ENCODE data around the gene GRIN2A.

GRIN2A gene

GRCh38 chr16:9859701-9860327, 322.4 kb downstream of the GRIN2A start:
- Mint-ChIP-seq H3K4me3 (no peak overlapping the region), H3K27ac (no peak overlapping the region), H3K36me3 (ENCODE audit: low read depth) (no peaks in the 10 kb centered on the region), H3K9me3 (no peaks in the 10 kb centered on the region), H3K27me3 (no peaks in the 10 kb centered on the region), H3K4me1 (ENCODE audit: low read depth) (no peaks in the 10 kb centered on the region)
- intact Hi-C loops (cut with micrococcal nuclease) = no loop called here

GRCh38 chr16:9854675-9855074, 327.6 kb downstream of the GRIN2A start:
- H3K27me3 Mint-ChIP-seq = no peaks in the 10 kb centered on the region
- intact Hi-C loops (cut with micrococcal nuclease) = no loop called here
- H3K36me3 Mint-ChIP-seq (ENCODE audit: low read depth) = no peaks in the 10 kb centered on the region
- no peaks in the 10 kb centered on the region for H3K9me3 Mint-ChIP-seq
- no peaks in the 10 kb centered on the region for H3K4me1 Mint-ChIP-seq (ENCODE audit: low read depth)
- no peak overlapping the region for H3K4me3 Mint-ChIP-seq
- no peak overlapping the region for H3K27ac Mint-ChIP-seq

- Mint-ChIP-seq H3K4me1 (ENCODE audit: low read depth) (no peaks in the 10 kb centered on the region), H3K4me3 (no peak overlapping the region)
- intact Hi-C loops (cut with micrococcal nuclease) = no loop called here
These were observed 330.2 kb downstream of the GRIN2A start for GRCh38 chr16:9852003-9852402.

GRCh38 chr16:9850817-9851216, 331.4 kb downstream of the GRIN2A start:
- intact Hi-C loops (cut with micrococcal nuclease) = no loop called here
- no peaks in the 10 kb centered on the region for H3K4me1 Mint-ChIP-seq (ENCODE audit: low read depth)
- no peaks in the 10 kb centered on the region for H3K27me3 Mint-ChIP-seq

More at GRCh38 chr16:9852003-9852402, 330.2 kb downstream of the GRIN2A start:
- Mint-ChIP-seq H3K36me3 (ENCODE audit: low read depth) (no peaks in the 10 kb centered on the region), H3K9me3 (no peaks in the 10 kb centered on the region), H3K27ac (no peak overlapping the region), H3K27me3 (no peaks in the 10 kb centered on the region)

DNA sequence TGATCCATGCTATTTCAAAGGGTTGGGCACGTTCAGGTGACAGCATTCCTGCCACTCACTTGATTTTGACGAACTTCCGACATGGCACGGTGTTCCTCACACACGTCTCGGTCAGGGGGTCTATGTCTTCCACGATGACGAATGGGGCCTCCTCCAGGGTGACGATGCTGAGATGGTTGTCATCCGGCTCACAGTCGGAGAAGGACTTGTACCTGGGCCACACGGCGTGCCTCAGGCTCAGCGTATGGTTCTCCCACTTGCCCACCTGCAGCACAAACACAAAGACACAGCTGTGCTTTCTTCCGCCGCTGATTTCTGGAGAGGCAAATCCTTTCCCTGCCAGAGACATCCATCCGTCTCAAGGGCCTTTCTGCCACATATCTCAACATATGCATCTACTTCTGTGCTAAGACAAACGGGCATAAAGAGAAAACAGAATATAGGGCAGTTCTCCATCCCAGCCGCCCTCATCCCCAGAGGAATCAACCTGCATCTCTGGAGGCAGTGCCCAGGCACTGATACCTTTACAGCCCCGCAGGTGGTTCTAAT, 332.5 kb downstream of the GRIN2A start:
- no peaks in the 10 kb centered on the region for H3K27me3 Mint-ChIP-seq
- no peak overlapping the region for H3K27ac Mint-ChIP-seq
- intact Hi-C loops (cut with micrococcal nuclease) = no loop called here
- H3K9me3 Mint-ChIP-seq = no peaks in the 10 kb centered on the region
- no peaks in the 10 kb centered on the region for H3K36me3 Mint-ChIP-seq (ENCODE audit: low read depth)
- no peak overlapping the region for H3K4me3 Mint-ChIP-seq
- H3K4me1 Mint-ChIP-seq (ENCODE audit: low read depth) = no peaks in the 10 kb centered on the region

More at GRCh38 chr16:9850817-9851216, 331.4 kb downstream of the GRIN2A start:
- H3K4me3 Mint-ChIP-seq = no peak overlapping the region
- no peaks in the 10 kb centered on the region for H3K9me3 Mint-ChIP-seq
- no peak overlapping the region for H3K27ac Mint-ChIP-seq
- no peaks in the 10 kb centered on the region for H3K36me3 Mint-ChIP-seq (ENCODE audit: low read depth)

DNA sequence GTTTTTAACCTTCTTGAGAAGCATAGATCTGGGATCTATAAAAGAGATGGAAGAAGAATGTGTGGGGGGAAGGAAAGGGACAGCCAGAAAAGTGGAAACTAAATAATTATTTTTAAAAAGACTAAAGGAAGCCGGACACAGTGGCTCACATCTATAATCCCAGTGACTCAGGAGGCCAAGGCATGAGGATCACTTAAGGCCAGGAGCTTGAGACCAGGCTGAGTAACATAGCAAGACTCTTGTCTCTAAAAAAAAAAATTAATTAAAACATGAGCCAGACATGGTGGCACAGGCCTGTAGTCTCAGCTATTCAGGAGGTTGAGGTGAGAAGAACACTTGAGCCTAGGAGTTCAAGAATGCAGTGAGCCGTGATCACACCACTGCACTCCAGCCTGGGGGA, 335.1 kb downstream of the GRIN2A start:
- no peaks in the 10 kb centered on the region for H3K9me3 Mint-ChIP-seq
- H3K36me3 Mint-ChIP-seq (ENCODE audit: low read depth) = no peaks in the 10 kb centered on the region
- intact Hi-C loops (cut with micrococcal nuclease) = no loop called here
- no peak overlapping the region for H3K27ac Mint-ChIP-seq
- no peak overlapping the region for H3K4me3 Mint-ChIP-seq
- H3K27me3 Mint-ChIP-seq = no peaks in the 10 kb centered on the region
- no peaks in the 10 kb centered on the region for H3K4me1 Mint-ChIP-seq (ENCODE audit: low read depth)

DNA sequence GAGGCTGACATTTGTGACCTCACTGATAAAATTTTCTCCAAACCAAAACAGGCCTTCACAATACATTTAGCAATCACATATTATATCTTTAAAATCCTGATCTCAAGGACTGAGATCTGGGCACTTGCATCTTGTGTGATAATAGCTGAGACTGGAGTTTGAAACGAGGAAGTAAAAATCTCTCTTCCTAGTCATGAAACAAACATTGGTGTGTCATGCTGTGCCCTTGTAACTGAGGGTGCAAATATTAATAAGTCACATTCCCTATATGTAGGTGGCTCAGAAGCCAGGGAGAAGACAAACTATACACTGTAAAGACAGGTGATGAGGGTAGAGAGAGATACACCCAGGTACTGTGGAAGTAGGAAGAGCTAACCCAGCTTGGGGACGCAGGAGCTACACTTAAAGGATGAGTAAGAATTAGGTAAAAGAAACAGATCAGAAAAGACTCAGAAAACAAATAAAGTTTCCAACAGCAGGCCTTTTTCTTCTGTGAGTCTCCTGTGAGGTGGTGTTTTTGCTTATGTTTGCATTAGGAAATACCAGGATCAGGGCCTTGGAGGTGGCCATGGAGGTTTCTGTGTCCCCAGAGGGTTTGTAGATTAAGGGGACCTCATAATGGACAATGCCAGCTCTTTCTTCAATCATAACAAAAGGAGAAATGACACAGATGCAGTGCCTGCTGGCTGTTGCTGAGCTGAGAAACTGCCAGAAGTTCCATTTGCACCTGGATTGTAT, 335.7 kb downstream of the GRIN2A start:
- H3K27me3 Mint-ChIP-seq = no peaks in the 10 kb centered on the region
- no peaks in the 10 kb centered on the region for H3K36me3 Mint-ChIP-seq (ENCODE audit: low read depth)
- no peak overlapping the region for H3K4me3 Mint-ChIP-seq
- intact Hi-C loops (cut with micrococcal nuclease) = no loop called here
- H3K9me3 Mint-ChIP-seq = no peaks in the 10 kb centered on the region
- H3K4me1 Mint-ChIP-seq (ENCODE audit: low read depth) = no peaks in the 10 kb centered on the region
- H3K27ac Mint-ChIP-seq = no peak overlapping the region

DNA sequence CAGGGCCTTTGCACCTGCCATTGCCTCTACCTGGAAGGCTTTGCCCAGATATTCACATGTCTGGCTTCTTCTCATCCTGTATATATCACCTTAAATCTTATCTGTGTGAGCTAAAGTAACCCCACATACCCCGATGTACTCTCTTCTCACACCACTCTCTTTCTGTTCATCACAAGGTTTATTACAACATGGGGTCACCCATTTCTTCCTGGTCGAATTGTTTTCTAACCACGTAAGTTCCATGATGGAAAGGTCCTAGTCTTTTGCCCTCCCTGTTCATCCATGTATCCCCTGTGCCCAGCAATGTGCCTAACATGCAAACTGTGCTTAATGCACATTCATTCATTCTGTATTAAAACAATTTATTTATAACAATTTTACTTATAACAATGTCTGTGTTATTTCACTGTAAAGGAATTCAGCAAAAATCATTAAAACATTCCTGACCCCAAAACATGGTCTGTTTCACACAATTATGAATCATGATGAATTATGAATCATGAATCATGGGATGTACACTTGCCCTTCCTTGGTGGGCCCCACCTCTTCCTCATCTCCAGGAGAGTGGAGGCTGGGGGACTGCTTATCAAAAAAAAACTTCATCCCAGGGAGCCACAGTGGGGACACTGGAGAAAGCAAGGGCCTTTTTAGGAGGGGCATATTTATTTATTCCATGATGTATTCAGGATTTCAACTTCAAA, 336.4 kb downstream of the GRIN2A start:
- intact Hi-C loops (cut with micrococcal nuclease) = no loop called here
- Mint-ChIP-seq H3K4me3 (no peak overlapping the region), H3K27ac (no peak overlapping the region), H3K4me1 (ENCODE audit: low read depth) (no peaks in the 10 kb centered on the region), H3K36me3 (ENCODE audit: low read depth) (no peaks in the 10 kb centered on the region), H3K27me3 (no peaks in the 10 kb centered on the region), H3K9me3 (no peaks in the 10 kb centered on the region)

- Mint-ChIP-seq H3K4me3 (no peak overlapping the region), H3K4me1 (ENCODE audit: low read depth) (no peaks in the 10 kb centered on the region), H3K9me3 (no peaks in the 10 kb centered on the region), H3K27ac (no peak overlapping the region), H3K36me3 (ENCODE audit: low read depth) (no peaks in the 10 kb centered on the region), H3K27me3 (no peaks in the 10 kb centered on the region)
- intact Hi-C loops (cut with micrococcal nuclease) = no loop called here
These were observed 337.9 kb downstream of the GRIN2A start for GRCh38 chr16:9844361-9844760.

DNA sequence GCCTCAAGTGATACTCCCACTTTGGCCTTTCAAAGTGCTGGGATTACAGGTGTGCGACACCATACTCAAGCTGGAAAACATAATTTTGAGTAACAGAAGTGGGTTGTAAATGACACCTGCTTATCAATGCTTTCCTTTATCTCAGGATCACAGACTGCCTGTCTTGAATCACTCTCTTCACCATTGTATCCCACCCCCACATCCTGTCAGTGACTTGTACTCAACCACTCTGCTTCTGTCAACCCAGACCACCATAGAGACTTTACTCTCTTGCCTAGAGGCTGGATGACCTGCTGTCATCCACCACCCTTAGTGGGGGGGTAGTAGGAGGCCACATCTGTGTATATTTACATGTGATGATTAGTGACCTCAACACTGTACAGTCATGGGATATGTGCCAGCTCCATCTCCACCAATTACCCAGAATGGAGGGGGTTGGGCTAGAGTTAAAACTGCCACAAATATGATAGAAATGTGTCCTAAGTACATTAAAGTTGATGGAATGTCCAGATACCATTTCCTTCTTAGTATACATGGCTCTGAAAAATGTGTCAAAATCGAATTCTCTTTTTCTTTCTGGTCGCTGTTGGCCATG, 338.7 kb downstream of the GRIN2A start:
- Mint-ChIP-seq H3K27me3 (no peaks in the 10 kb centered on the region), H3K4me3 (no peak overlapping the region), H3K9me3 (no peaks in the 10 kb centered on the region), H3K4me1 (ENCODE audit: low read depth) (no peaks in the 10 kb centered on the region), H3K36me3 (ENCODE audit: low read depth) (no peaks in the 10 kb centered on the region), H3K27ac (no peak overlapping the region)
- intact Hi-C loops (cut with micrococcal nuclease) = no loop called here

- Mint-ChIP-seq H3K4me3 (no peak overlapping the region), H3K36me3 (ENCODE audit: low read depth) (no peaks in the 10 kb centered on the region)
These were observed 341.2 kb downstream of the GRIN2A start for GRCh38 chr16:9840761-9841665.

DNA sequence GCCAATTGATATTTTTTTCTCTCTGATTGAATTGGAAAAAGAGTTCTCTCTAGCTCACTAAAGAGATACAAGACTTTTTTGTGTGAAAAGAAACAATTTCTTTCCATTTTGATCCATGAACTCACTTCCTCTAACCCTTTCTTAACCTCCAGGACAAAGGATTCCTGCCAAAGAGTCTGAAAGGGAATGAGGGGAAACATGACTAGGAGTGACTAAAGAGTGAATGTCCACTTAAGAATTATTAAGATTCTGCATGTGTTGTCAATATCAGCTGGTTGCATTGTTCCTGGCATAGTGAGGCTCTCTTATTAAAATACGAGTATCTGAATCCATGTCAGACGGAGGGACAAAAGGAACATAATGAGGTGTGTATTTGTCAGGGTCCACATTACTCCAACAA, 344.7 kb downstream of the GRIN2A start:
- intact Hi-C loops (cut with micrococcal nuclease) = no loop called here
- Mint-ChIP-seq H3K36me3 (ENCODE audit: low read depth) (no peaks in the 10 kb centered on the region), H3K9me3 (no peaks in the 10 kb centered on the region)

More at GRCh38 chr16:9840761-9841665, 341.2 kb downstream of the GRIN2A start:
- Mint-ChIP-seq H3K9me3 (no peaks in the 10 kb centered on the region), H3K27me3 (no peaks in the 10 kb centered on the region), H3K27ac (no peak overlapping the region), H3K4me1 (ENCODE audit: low read depth) (no peaks in the 10 kb centered on the region)
- intact Hi-C loops (cut with micrococcal nuclease) = no loop called here

GRCh38 chr16:9836118-9836736, 346.0 kb downstream of the GRIN2A start:
- H3K4me3 Mint-ChIP-seq = no peak overlapping the region
- H3K27ac Mint-ChIP-seq = no peak overlapping the region
- H3K4me1 Mint-ChIP-seq (ENCODE audit: low read depth) = no peaks in the 10 kb centered on the region
- no peaks in the 10 kb centered on the region for H3K36me3 Mint-ChIP-seq (ENCODE audit: low read depth)
- H3K27me3 Mint-ChIP-seq = no peaks in the 10 kb centered on the region
- no peaks in the 10 kb centered on the region for H3K9me3 Mint-ChIP-seq
- intact Hi-C loops (cut with micrococcal nuclease) = no loop called here

More for the DNA sequence above, 344.7 kb downstream of the GRIN2A start:
- no peaks in the 10 kb centered on the region for H3K4me1 Mint-ChIP-seq (ENCODE audit: low read depth)
- no peak overlapping the region for H3K27ac Mint-ChIP-seq
- no peak overlapping the region for H3K4me3 Mint-ChIP-seq
- no peaks in the 10 kb centered on the region for H3K27me3 Mint-ChIP-seq

All from dendritic cell treated with granulocyte-macrophage colony-stimulating factor and Interleukin-4, amounts not matched to agents 40 ng/mL and 50 ng/mL, for 4 days (primary cell).